Pancreas (tissue), 10 donors: ENCODE measurements around the gene KRTAP12-4. TPM values are rescaled to one million over a fixed set of nuclear protein-coding genes. Genes with fewer than 3 reads are reported as not detected.

Experiments
- ATAC-seq, 4 donors: fragments of 200-7000 bp; cut with Tn5 transposase; one replicate each; pipeline versions ENCODE4 v1.8.0 to v1.9.1; 2020; ENCODE audit warnings: mild to moderate bottlenecking in 4 of 4, moderate library complexity in 4 of 4
- DNase-seq, 6 donors: peaks; one replicate each; pipeline ENCODE4 v3.0.0-alpha.2; 2020
- FAIRE-seq: peaks from 2 replicates; lab custom pipeline; 2012; peaks lifted over from hg19 to GRCh38; lab: Jason Lieb, UNC
- H3K27ac ChIP-seq, 4 donors: fragments of 200-600 bp; sonication (generic); 1 replicate in 3 of 4; 2 replicates in 1 of 4; pipeline versions ENCODE4 v1.5.0 to v1.8.0; 2020
- H3K27me3 ChIP-seq, 4 donors: fragments of 200-600 bp; one replicate each; pipeline ENCODE4 v1.8.0; 2021
- H3K36me3 ChIP-seq, 3 donors: fragments of 200-600 bp; sonication (generic) in 1 of 3; one replicate each; pipeline versions ENCODE4 v1.5.0 to v1.8.0; 2020 to 2021
- H3K4me1 ChIP-seq, 3 donors: fragments of 200-600 bp; one replicate each; pipeline ENCODE4 v1.8.0; 2021
- H3K4me3 ChIP-seq, 4 donors: fragments of 200-600 bp; sonication (generic) in 2 of 4; one replicate each; pipeline versions ENCODE4 v1.5.0 to v1.8.0; 2020 to 2021
- H3K9me3 ChIP-seq, 4 donors: fragments of 200-600 bp; one replicate each; pipeline ENCODE4 v1.8.0; 2021
- WGBS, 2 donors: extraction: QIAGEN DNeasy Blood & Tissue Kit; methylation state at CpG; one replicate each; pipeline ENCODE4 v1.1.7; 2013; 5-methylcytosine and 5-hydroxymethylcytosine counted together
- intact Hi-C, 3 donors: fragments of 100-400 bp; cut with DNase I; formaldehyde crosslinking; loops; one replicate each; pipeline versions ENCODE4 v1.11.1 to v1.14.2; 2022
- polyA plus RNA-seq, 2 donors: library from polyadenylated mRNA; stranded (reverse); fragments of 200-250 nt; gene quantifications; one replicate each; pipeline ENCODE4 v1.2.3, GENCODE V29; 2013
- total RNA-seq, 6 donors: library from RNA; stranded (reverse); fragmentation: NEBNext Ultra II Directional in 4 of 6; extraction: Animal tissue kit (Norgen Biotek cat#: 25700) in 4 of 6; gene quantifications; one replicate each; pipeline versions ENCODE4 v1.2.1 to v1.2.4, GENCODE V29; 2021 to 2023
- TF ChIP-seq, protein P1 (sequence below), 4 donors: fragments of 200-600 bp; sonication (generic) in 3 of 4; IDR thresholded peaks; one replicate each; pipeline versions ENCODE4 v1.5.0 to v1.8.0; 2021; ENCODE audit warnings: antibody characterized with exemption in 4 of 4
- donor health status: healthy with polysubstance abuse.
- donor health status: DM: no; HTN: no; CAD: no; lungs with moderate emphysema.
- donor health status: DM: no; HTN: no; CAD: no.
- donor health status: control.
- donor health status: control.
- donor health status: Bipolar disorder and iron deficiency.
- donor health status: DM: yes; HTN: yes; CAD: no.
- donor health status: DM: no; HTN: no; CAD: no.
- donor health status: DM: no; HTN: no; CAD: no.
- donor health status: DM: yes; HTN: yes; CAD: no.

Gene KRTAP12-4
- total RNA-seq = not detected
- not detected for polyA plus RNA-seq

GRCh38 chr21:44654576-44655175 is at the start of gene KRTAP12-4:
Gene KRTAP12-4, minus strand, starts transcription at chr21:44654659. Its CDS starts 45 bp downstream, at chr21:44654614.
- H3K36me3 ChIP-seq = no peaks in the 10 kb centered on the region
- no peaks in the 10 kb centered on the region for H3K9me3 ChIP-seq
- no peak within 1 kb of the TSS for H3K4me3 ChIP-seq
- DNase-seq = no peak
- no peak for ATAC-seq
- TF ChIP-seq, protein P1, sequence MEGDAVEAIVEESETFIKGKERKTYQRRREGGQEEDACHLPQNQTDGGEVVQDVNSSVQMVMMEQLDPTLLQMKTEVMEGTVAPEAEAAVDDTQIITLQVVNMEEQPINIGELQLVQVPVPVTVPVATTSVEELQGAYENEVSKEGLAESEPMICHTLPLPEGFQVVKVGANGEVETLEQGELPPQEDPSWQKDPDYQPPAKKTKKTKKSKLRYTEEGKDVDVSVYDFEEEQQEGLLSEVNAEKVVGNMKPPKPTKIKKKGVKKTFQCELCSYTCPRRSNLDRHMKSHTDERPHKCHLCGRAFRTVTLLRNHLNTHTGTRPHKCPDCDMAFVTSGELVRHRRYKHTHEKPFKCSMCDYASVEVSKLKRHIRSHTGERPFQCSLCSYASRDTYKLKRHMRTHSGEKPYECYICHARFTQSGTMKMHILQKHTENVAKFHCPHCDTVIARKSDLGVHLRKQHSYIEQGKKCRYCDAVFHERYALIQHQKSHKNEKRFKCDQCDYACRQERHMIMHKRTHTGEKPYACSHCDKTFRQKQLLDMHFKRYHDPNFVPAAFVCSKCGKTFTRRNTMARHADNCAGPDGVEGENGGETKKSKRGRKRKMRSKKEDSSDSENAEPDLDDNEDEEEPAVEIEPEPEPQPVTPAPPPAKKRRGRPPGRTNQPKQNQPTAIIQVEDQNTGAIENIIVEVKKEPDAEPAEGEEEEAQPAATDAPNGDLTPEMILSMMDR (IDR thresholded peaks at IDR 0.05) = no peak
- intact Hi-C loops = no loop called here
- no peaks in the 10 kb centered on the region for H3K4me1 ChIP-seq
- FAIRE-seq = no peak
- peaks cover 0 to 13% (median 0%) of the 10 kb centered on the region in 4 donors for H3K27me3 ChIP-seq
- H3K27ac ChIP-seq = no peak within 1 kb of the TSS
- 51 to 63% methylated on average over 9 of the region's 9 CpGs for WGBS, 2 donors

- H3K4me1 ChIP-seq = no peaks in the 10 kb centered on the region
- H3K4me3 ChIP-seq = no peak overlapping the region
- H3K27me3 ChIP-seq = peaks cover 0 to 13% (median 4%) of the 10 kb centered on the region in 4 donors
- DNase-seq (peak in 1 of 6 donors; percentile 53), FAIRE-seq (no peak), ATAC-seq (no peak)
- TF ChIP-seq, protein P1 (IDR thresholded peaks at IDR 0.05) = no peak
- H3K36me3 ChIP-seq = no peaks in the 10 kb centered on the region
- 34 to 35% methylated on average over 13 of the region's 13 CpGs for WGBS, 2 donors
- H3K9me3 ChIP-seq = no peaks in the 10 kb centered on the region
- H3K27ac ChIP-seq = no peak overlapping the region
- intact Hi-C loops = no loop called here
Measured at GRCh38 chr21:44703731-44704635, 49.5 kb upstream of the KRTAP12-4 start.

- Histone ChIP-seq H3K27me3 (peaks cover 0 to 18% (median 4%) of the 10 kb centered on the region in 4 donors), H3K9me3 (no peaks in the 10 kb centered on the region), H3K4me3 (no peak overlapping the region), H3K4me1 (no peaks in the 10 kb centered on the region), H3K27ac (no peak overlapping the region), H3K36me3 (no peaks in the 10 kb centered on the region)
- TF ChIP-seq, protein P1 (IDR thresholded peaks at IDR 0.05) = no peak
- DNase-seq (no peak), FAIRE-seq (no peak), ATAC-seq (peak in 2 of 4 donors; percentile 61 to 70)
- intact Hi-C loops = no loop called here
- WGBS, 2 donors = 35 to 42% methylated on average over 16 of the region's 16 CpGs
Measured at GRCh38 chr21:44702973-44703730, 48.7 kb upstream of the KRTAP12-4 start.

- Histone ChIP-seq H3K4me1 (no peaks in the 10 kb centered on the region), H3K36me3 (no peaks in the 10 kb centered on the region), H3K27me3 (peaks cover 0 to 18% (median 4%) of the 10 kb centered on the region in 4 donors), H3K4me3 (no peak overlapping the region), H3K9me3 (no peaks in the 10 kb centered on the region), H3K27ac (no peak overlapping the region)
- FAIRE-seq = no peak
- TF ChIP-seq, protein P1 (IDR thresholded peaks at IDR 0.05) = no peak
- ATAC-seq = no peak
- intact Hi-C loops = no loop called here
- WGBS, 2 donors = 51 to 68% methylated on average over 18 to 22 of the region's 22 CpGs
- peak in 1 of 6 donors; percentile 50 for DNase-seq
Measured at GRCh38 chr21:44702111-44702972, 47.9 kb upstream of the KRTAP12-4 start.
